ENCODE measurements around the gene NAV3.

Gene NAV3

DNA sequence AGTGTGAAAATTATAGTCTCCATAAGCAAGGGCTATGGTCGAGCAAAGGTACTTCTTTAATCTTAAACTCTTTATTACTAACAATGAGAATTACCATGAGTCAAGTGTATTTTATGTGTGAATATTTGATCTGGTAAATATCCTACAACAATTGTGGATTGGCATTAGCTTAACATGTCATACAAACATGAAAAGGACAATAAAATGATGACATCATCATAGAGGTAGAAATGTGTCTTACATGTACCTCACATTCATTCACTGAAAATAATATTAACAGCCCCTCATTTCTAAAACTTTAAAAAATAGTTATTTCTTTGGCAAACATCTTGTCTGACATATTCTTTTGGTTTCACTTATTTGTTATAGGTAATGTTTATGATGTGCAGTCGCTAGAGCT, 355.0 kb downstream of the NAV3 start:
- TF ChIP-seq, protein P1, sequence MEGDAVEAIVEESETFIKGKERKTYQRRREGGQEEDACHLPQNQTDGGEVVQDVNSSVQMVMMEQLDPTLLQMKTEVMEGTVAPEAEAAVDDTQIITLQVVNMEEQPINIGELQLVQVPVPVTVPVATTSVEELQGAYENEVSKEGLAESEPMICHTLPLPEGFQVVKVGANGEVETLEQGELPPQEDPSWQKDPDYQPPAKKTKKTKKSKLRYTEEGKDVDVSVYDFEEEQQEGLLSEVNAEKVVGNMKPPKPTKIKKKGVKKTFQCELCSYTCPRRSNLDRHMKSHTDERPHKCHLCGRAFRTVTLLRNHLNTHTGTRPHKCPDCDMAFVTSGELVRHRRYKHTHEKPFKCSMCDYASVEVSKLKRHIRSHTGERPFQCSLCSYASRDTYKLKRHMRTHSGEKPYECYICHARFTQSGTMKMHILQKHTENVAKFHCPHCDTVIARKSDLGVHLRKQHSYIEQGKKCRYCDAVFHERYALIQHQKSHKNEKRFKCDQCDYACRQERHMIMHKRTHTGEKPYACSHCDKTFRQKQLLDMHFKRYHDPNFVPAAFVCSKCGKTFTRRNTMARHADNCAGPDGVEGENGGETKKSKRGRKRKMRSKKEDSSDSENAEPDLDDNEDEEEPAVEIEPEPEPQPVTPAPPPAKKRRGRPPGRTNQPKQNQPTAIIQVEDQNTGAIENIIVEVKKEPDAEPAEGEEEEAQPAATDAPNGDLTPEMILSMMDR (IDR thresholded peaks at IDR 0.05; ENCODE audit: low read depth, low read length): no peak
- DNase-seq (ENCODE audit: extremely low read depth, low read depth): no peak

DNA sequence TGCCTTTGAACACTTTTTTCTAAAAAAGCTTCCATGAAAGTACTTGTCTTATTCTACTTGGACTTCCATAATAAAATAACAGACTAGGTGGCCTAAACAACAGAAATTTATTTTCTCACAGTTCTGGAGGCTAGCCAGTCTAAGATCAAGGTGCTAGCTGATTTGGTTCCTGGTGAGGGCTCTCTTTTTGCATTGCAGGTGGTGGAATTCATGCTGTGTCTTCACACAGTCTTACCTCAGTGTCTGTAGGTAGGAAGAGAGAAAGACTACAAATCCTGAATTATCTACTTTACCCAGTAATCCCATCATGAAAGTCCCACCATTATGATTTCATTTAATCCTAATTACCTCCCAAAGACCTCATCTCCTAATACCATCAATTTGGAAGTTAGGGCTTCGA, 356.0 kb downstream of the NAV3 start:
- TF ChIP-seq, protein P1 (IDR thresholded peaks at IDR 0.05; ENCODE audit: low read depth, low read length): no peak

DNA sequence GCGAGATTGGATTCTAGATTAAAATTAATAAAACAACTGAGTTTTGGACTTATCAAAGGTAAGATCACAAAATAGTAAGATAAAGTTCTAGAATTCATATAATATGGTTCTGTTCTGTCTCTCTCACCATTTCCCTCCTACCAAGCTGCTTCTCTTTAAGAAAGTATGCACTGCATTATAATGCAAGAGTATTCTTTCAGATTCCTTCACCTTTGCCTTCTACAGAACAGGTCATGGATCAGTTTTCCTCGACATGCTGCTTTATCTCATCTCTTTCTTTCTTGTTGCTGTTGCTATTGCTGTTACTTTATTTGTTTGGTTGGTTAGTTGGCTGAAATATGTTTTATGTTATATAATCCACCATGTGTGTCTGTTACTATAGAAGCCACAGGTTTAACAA, 357.0 kb downstream of the NAV3 start:
- TF ChIP-seq, protein P1 (IDR thresholded peaks at IDR 0.05; ENCODE audit: low read depth, low read length): no peak

More for the DNA sequence above, 356.0 kb downstream of the NAV3 start:
- no peak for DNase-seq (ENCODE audit: extremely low read depth, low read depth)

DNA sequence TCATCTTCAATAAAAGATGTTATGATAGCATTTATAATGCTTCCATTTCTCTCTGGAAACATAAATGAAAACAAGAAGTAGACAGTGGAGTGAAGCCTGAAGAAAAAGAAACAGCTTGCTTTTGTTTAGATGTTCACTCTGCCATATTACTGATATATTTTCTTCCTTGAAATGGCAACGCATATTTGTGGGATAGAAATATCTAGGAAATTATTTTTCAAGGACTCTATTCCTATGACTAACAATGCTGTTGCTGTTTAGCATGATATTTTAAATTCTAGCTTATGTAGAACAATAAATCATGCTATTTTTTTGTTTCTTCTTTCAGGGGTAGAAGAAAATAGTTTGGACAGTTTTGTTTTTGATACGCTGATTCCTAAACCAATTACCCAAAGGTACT, 359.0 kb downstream of the NAV3 start:
- TF ChIP-seq, protein P1 (IDR thresholded peaks at IDR 0.05; ENCODE audit: low read depth, low read length): no peak
- no peak for DNase-seq (ENCODE audit: extremely low read depth, low read depth)

More for the DNA sequence above, 357.0 kb downstream of the NAV3 start:
- DNase-seq (ENCODE audit: extremely low read depth, low read depth): no peak

GRCh38 chr12:78191611-78192010, 360.9 kb downstream of the NAV3 start:
- TF ChIP-seq, protein P1 (IDR thresholded peaks at IDR 0.05; ENCODE audit: low read depth, low read length): no peak

DNA sequence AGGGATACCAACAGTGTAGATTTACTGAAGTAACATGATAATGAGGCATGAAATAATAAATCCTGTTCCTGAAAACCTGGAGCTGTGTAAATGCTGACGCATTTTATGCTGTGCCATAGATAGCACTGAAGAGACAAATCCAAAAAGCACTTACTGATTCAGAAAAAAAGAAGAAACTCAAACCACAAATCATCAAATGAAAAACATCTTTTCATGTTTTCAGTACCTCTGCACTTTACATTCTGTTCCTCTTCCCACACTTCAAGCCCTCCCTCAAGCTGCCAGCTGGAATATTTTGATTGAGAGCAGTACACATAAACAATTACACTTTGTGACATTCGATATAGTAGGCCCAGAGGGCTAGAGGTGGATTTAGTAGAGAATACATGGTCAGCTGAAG, 362.3 kb downstream of the NAV3 start:
- TF ChIP-seq, protein P1 (IDR thresholded peaks at IDR 0.05; ENCODE audit: low read depth, low read length): no peak
- no peak for DNase-seq (ENCODE audit: extremely low read depth, low read depth)

More at GRCh38 chr12:78191611-78192010, 360.9 kb downstream of the NAV3 start:
- DNase-seq (ENCODE audit: extremely low read depth, low read depth): no peak

DNA sequence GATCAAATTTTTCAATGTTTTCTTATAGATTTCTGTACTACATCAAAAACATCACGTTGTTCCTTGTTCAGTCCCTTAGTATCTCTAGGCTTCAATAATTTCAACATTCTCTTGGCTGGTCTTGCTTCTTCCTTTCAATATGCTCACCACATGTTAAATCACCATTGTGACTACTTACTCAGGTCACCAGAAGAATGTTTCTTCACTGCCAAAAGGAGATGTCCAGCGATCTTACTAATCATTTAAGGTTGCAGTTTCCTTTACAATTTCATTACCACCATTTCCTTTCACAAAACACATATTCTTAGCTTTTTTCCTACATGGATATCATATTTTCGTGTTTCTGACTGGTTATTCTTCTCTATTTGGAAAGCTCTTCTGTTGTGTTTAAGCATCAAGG, 363.8 kb downstream of the NAV3 start:
- TF ChIP-seq, protein P1 (IDR thresholded peaks at IDR 0.05; ENCODE audit: low read depth, low read length): no peak

More for the DNA sequence above, 363.8 kb downstream of the NAV3 start:
- DNase-seq (ENCODE audit: extremely low read depth, low read depth): peak; percentile 80
